GM12874 (cell line): Measurements from ENCODE around the gene KCNK17.

Experiments
- CTCF ChIP-seq: IDR thresholded peaks from 2 replicates; pipeline ENCODE4 v1.5.1; 2011; ENCODE audit warnings: low read depth, mild to moderate bottlenecking, control low read depth, low read length, moderate library complexity; ENCODE audit not compliant: insufficient read depth

The KCNK17 gene

GRCh38 chr6:39353698-39354315 lies 39.6 kb upstream of the KCNK17 start:
- no peak for TF ChIP-seq CTCF

GRCh38 chr6:39350723-39351505 lies 36.7 kb upstream of the KCNK17 start:
- no peak for TF ChIP-seq CTCF

GRCh38 chr6:39348740-39349139 lies 34.5 kb upstream of the KCNK17 start:
- TF ChIP-seq CTCF = no peak

GRCh38 chr6:39347906-39348585 lies 33.8 kb upstream of the KCNK17 start:
- TF ChIP-seq CTCF = peak; percentile 85

GRCh38 chr6:39347206-39347605 lies 33.0 kb upstream of the KCNK17 start:
- TF ChIP-seq CTCF = no peak

DNA sequence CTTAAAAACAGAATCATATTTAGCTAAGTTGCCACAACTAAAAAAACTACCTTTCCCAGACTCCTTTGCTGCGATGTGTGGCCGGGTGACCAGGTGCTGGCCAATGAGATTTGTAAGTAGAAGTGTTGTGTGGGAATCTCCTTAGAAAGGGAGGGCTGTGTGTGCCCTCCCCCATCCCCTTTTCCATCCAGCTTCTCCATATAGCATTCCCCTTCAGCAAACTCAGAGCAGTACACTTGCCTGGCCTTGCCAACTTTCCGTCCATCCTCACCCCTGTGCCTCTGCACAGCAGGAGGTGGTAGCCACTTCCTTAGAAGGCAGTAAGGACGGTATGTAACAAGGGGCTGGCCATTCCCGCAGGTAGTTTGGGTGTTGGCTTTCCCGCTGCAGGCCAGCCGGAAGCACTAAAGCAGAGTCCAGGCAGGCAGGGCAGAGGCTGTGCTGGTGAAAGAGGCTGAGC lies 30.6 kb upstream of the KCNK17 start:
- TF ChIP-seq CTCF = no peak

GRCh38 chr6:39343396-39343870 lies 29.2 kb upstream of the KCNK17 start:
- no peak for TF ChIP-seq CTCF
